Activated naive CD4-positive, alpha-beta T cell treated with Interleukin-2 at 50 U/mL for 16 hours (primary cell): ENCODE data around the gene STK32C.

Experiments
- DNase-seq: peaks from one replicate; pipeline ENCODE4 v3.0.0-alpha.2; 2020

The STK32C gene

GRCh38 chr10:132264306-132264950 lies 43.3 kb downstream of the STK32C start:
- no peak for DNase-seq

DNA sequence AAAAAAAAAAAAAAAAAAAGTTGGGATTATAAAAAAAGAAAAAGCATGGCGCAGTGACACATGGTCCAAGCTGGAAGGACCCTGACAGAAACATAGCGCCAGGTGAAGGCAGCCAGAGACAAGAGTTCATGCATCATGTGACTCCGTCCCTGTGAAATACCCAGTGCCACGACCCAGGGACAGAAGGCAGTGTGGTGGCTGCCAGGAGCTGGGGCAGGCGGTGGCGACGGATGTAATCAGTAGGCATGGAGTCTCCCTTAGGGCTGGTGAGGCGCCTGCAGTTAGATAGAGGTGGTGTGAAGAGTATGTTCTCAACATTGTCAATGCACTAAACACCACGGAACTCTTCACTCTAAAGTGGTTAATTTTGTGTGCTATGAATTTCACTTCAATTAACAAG lies 43.9 kb downstream of the STK32C start:
- DNase-seq, result no peak

GRCh38 chr10:132259702-132260482 lies 47.9 kb downstream of the STK32C start:
- DNase-seq, result no peak

DNA sequence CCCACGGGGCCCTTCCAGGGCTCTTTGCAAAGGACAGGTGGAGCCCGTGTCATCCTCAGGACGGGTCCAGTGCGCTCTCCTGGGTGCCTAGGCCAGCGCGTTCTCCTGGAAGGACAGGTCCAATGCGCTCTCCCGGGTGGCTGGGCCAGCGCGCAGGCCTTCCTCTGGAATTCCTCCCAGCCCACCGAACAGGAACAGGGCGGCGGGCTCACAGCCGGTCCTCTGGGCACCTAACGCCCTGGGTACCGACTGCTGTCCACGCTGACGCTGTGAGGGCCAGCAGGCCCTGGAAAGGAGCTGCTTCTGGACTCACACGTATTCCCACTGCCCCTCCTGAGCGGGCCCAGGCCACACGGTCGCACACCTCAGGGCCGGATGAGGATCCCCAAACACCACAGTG lies 49.3 kb downstream of the STK32C start:
- no peak for DNase-seq

DNA sequence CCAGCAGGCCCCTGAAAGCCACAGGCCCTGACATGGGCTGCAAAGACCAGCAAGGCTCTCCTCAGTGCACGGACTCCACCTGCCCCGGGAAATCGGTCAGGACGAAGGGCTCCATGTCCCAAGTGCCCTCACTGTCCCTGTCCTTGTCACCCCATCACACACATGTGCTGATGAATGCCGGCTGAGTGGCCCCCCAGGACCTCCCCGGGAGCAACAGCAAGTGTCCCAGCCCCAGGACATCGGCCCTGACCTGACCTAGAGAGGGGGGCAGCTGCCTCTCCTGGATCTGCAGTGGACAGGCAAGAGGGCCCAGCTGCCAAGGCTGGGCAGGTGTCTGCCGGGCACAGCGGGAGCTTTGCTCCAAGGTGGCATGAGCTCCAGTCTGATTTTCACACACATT lies 49.8 kb downstream of the STK32C start:
- DNase-seq, result no peak

DNA sequence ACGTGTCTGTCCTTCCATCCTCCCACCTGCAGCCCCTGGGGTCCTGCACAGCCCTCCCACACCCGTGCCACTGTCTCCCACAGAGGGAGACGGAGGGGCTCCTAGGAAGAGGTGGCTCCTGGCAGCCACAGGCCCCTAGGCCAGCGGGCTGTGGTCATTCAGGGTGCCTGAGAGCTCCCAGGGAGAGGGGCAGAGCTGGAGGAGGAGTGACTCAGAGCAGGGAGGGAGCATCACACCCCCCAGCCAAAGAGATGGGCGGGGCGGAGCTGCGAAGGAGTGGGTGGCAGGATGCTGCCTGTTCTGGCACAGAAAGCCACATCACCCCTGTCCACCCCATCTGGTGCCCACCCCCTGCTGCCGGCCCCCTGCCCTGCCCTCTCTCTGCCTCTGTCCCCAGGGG lies 50.5 kb downstream of the STK32C start:
- peak; percentile 15 for DNase-seq

GRCh38 chr10:132256866-132257265 lies 50.9 kb downstream of the STK32C start:
- no peak for DNase-seq

- DNase-seq, result no peak
These were observed 52.0 kb downstream of the STK32C start for GRCh38 chr10:132255489-132256344.

DNA sequence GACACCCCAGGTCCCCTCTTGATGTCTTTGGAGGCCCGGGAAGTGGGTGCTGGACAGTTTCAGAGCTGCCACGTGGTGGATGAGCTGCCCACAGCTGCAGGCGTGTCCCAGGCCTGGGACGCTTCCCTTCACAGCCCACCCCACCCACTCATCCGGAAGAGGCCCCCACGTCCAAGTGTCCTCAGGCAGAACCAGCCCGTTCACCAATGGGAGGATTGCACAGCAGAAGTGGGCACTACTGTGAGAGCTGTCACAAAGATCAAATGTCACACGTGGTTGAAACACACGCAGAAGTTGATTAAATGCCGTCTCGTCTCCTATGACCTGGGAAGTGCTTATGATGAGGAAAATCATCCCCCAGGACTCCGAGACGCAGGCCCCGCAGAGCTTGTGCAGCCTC lies 52.9 kb downstream of the STK32C start:
- DNase-seq, result no peak

DNA sequence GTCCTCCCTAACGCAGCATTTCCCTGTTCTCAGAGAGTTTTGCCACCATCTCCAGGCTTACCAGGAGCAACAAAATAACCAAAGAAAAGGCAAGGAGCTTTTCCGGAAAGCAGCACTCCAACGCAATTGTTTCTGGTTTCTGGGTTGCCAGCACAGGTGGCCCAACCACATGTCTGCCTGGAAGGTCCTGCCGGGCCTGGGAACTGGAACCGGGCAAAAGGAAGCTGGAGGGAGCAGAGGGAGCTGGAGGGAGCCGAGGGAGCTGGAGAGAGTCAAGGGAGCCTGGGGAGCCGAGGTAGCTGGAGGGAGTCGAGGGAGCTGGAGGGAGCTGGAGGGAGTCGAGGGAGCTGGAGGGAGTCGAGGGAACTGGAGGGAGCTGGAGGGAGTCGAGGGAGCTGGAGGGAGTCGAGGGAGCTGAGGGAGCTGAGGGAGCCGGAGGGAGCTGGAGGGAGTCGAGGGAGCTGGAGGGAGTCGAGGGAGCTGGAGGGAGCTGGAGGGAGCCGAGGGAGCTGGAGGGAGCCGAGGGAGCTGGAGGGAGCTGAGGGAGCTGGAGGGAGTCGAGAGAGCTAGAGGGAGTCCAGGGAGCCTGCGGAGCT lies 54.6 kb downstream of the STK32C start:
- no peak for DNase-seq

- DNase-seq, result no peak
These were observed 55.3 kb downstream of the STK32C start for GRCh38 chr10:132252412-132252811.

- DNase-seq, result no peak
These were observed 55.8 kb downstream of the STK32C start for GRCh38 chr10:132251928-132252327.

GRCh38 chr10:132250481-132251475 lies 57.0 kb downstream of the STK32C start:
- no peak for DNase-seq

GRCh38 chr10:132249824-132250375 lies 57.9 kb downstream of the STK32C start:
- DNase-seq, result no peak

GRCh38 chr10:132249226-132249724 lies 58.5 kb downstream of the STK32C start:
- DNase-seq, result no peak

DNA sequence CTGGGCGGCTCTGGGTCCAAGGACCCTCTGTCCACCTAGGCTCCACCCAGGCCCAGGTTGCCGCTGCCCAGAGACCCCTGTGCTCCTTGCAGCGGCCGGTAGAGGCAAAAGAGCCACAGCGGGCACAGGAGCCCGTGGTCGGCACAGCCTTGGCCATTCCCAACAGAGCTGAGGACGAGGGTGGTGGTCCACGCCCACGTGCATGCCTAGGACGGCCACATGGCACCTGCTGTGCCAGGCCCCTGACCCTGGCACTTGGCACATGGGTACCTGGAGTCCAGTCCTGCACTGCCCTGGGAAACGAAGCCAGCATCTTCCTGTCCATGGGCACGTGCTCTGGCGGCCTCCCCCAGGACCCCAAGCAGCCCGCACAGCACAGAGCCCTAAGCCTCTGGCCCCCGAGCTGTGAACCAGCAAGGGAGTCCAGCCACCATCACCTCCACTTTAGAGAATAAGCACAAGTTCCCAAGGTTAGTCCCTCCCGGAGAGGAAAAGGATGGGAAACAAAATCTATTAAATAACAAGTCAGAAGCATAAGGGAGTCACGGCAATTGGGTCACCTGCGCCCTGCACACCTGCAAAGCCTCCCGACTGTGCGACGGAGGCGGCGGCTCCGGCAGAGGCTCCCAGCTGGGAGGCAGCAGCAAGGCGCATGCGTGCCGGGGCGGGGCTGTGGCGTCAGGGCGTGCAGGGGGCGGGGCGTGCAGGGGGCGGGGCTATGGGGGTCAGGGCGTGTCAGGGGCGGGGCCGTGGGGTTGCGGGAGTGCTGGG lies 59.1 kb downstream of the STK32C start:
- DNase-seq, result peak; percentile 42

- no peak for DNase-seq
These were observed 59.8 kb downstream of the STK32C start for GRCh38 chr10:132247943-132248342.

- no peak for DNase-seq
These were observed 61.5 kb downstream of the STK32C start for GRCh38 chr10:132246296-132246695.

GRCh38 chr10:132245056-132245455 lies 62.7 kb downstream of the STK32C start:
- DNase-seq, result no peak

DNA sequence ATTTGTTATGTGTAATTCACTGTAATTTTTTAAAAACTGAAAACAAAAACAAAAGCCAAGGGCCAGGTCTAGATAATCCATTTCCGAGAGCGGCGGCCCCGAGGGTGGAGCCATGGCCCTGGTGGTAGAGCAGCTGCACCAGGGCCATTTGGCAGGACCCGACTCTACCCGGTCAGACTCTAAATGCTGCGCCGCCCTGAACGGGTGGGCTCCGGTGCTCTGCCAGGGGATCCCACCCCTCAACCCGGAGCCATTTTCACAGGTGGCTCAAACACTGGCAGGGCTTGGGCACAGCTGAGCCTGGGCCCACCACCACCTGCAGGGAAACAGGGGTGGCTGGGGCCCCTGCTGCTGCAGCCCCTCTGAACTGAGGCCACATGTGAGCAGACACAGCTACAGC lies 64.1 kb downstream of the STK32C start:
- no peak for DNase-seq

DNA sequence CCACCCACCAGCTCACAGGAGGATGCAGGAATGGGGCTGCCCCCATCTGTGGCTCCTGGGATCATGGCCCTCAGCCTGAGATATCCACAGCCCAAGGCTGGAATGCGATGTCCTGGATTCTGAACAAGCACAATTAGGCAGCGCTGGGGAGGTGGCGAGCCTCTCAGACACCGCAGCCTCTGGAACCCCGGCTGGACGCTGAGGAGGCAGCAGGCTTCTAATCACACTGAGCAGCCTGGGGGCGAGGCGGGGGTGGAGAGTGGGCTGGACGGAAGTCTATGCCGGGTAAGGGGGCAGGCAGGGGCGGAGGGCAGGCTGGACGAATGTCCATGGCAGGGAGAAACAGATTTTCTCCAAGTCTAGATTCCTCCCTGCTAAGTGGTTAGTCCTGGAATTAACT lies 64.6 kb downstream of the STK32C start:
- DNase-seq, result no peak
